ENCODE results near the gene SLA2. TPM values are rescaled to one million over a fixed set of nuclear protein-coding genes. Genes with fewer than 3 reads are reported as not detected.
"Not testable (repeated sequence)": the region's sequence is repeated elsewhere in the genome, so short reads cannot be mapped to it uniquely, and the experiment has no call there.

Gene SLA2
- total RNA-seq, 2 donors from 2014 or later: 0.37 to 0.39 TPM

DNA sequence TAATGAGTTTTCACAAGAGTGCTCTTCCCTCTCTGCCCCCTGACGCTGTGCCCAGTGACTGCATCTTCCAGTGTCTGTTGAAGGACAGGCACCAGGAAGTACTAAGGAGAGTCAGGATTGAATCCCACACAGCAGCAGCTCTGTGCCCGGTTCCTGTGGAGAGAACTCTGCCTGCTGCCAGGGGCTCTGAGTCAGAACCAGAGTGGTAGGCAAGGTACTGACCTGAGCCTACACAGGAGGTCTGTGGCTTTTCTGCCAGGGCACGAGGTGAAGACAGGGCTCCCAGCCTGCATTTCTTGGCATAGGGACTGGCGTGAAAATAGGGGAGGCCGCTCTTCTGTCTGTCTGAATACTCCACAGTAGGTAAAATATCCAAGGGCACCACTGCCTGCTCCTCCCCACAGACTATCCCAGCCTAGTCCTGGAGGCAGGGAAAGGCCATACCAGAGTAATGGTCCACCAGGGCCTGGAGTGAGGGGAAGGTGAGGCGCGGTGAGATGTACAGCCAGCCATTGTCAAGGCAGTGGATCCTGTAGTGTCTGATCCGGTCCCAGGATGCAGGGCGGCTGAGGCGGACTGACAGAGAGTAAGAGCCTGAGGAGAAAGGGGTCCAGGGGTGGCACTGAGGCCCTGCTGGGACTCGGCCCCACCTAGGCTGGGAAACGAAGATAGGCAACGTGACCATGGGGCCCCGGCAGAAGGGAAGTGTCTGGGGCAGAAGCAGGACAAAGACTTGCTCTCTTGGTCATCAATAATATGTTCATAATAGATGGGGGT lies 31.0 kb downstream of the SLA2 start:
- H3K36me3 ChIP-seq: peaks cover 50% of the 10 kb centered on the region
- TF ChIP-seq, protein P1, sequence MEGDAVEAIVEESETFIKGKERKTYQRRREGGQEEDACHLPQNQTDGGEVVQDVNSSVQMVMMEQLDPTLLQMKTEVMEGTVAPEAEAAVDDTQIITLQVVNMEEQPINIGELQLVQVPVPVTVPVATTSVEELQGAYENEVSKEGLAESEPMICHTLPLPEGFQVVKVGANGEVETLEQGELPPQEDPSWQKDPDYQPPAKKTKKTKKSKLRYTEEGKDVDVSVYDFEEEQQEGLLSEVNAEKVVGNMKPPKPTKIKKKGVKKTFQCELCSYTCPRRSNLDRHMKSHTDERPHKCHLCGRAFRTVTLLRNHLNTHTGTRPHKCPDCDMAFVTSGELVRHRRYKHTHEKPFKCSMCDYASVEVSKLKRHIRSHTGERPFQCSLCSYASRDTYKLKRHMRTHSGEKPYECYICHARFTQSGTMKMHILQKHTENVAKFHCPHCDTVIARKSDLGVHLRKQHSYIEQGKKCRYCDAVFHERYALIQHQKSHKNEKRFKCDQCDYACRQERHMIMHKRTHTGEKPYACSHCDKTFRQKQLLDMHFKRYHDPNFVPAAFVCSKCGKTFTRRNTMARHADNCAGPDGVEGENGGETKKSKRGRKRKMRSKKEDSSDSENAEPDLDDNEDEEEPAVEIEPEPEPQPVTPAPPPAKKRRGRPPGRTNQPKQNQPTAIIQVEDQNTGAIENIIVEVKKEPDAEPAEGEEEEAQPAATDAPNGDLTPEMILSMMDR (IDR thresholded peaks at IDR 0.05): no peak
- H3K27ac ChIP-seq: no peak overlapping the region
- H3K4me3 ChIP-seq: no peak overlapping the region
- H3K9me3 ChIP-seq: no peaks in the 10 kb centered on the region
- DNase-seq (ENCODE audit: low spot score): no peak
- H3K4me1 ChIP-seq: no peaks in the 10 kb centered on the region
- H3K27me3 ChIP-seq: no peaks in the 10 kb centered on the region

DNA sequence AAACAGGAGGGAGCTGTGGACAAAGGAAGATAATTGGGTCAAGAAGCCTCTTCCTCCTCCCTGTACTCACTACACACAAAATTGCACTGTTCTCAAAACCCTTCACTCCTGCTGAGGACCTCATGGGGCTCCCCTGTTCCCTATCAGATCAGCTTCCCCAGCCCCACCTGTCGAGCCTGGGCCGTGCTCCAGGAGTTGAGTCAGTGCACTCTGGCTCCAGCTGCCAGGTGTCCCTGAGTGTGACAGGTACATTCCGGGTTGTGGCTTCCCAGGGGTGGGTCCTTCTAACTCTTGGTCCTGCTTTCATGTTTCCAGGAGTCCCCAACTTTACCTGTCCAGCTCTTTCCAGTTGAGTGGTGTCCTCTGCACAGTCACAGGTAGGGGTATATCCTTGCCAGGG lies 32.0 kb downstream of the SLA2 start:
- Histone ChIP-seq H3K27me3 (no peaks in the 10 kb centered on the region), H3K4me3 (no peak overlapping the region), H3K27ac (no peak overlapping the region), H3K4me1 (no peaks in the 10 kb centered on the region), H3K9me3 (no peaks in the 10 kb centered on the region), H3K36me3 (peaks cover 58% of the 10 kb centered on the region)
- DNase-seq (ENCODE audit: low spot score): no peak
- TF ChIP-seq, protein P1 (IDR thresholded peaks at IDR 0.05): no peak

DNA sequence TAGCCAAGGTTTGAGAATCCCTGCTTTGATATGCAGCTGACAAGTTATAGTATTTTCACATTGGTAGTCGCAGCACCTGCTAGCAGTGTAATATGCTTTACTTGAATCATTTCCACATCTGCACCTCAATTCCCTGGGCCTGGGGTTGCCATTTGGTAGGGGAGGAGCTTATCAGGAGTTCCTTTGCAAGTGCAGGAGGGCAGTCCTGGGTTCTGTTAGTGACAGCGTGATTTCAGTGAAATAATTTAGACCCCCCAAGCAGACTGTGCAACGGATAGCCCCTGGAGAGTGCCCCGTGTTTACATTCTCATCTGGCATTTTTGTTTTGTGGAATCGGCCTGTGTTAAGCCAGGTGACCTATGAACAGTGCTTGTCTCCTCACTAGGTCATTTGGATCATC lies 34.4 kb downstream of the SLA2 start:
- Histone ChIP-seq H3K36me3 (peaks cover 70% of the 10 kb centered on the region), H3K9me3 (no peaks in the 10 kb centered on the region), H3K4me1 (peaks cover 0 to 14% of the 10 kb centered on the region in 2 donors), H3K27me3 (no peaks in the 10 kb centered on the region), H3K27ac (no peak overlapping the region), H3K4me3 (no peak overlapping the region)
- no peak for DNase-seq (ENCODE audit: low spot score)
- TF ChIP-seq, protein P1 (IDR thresholded peaks at IDR 0.05): no peak

DNA sequence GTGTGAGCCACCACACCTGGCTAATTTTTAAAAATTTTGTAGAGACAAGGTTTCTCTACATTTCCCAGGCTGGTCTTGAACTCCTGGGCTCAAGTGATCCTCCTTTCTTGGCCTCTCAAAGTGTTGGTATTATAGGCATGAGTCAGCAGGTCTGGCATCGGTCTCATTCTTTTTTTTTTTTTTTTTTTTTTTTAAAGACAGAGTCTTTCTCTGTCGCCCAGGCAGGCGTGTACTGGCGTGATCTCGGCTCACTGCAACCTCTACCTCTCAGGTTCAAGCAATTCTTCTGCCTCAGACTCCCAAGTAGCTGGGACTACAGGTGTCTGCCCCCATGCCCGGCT lies 37.6 kb downstream of the SLA2 start:
- peaks cover 54% of the 10 kb centered on the region for H3K36me3 ChIP-seq
- not testable (repeated sequence) for H3K27ac ChIP-seq, H3K4me3 ChIP-seq

DNA sequence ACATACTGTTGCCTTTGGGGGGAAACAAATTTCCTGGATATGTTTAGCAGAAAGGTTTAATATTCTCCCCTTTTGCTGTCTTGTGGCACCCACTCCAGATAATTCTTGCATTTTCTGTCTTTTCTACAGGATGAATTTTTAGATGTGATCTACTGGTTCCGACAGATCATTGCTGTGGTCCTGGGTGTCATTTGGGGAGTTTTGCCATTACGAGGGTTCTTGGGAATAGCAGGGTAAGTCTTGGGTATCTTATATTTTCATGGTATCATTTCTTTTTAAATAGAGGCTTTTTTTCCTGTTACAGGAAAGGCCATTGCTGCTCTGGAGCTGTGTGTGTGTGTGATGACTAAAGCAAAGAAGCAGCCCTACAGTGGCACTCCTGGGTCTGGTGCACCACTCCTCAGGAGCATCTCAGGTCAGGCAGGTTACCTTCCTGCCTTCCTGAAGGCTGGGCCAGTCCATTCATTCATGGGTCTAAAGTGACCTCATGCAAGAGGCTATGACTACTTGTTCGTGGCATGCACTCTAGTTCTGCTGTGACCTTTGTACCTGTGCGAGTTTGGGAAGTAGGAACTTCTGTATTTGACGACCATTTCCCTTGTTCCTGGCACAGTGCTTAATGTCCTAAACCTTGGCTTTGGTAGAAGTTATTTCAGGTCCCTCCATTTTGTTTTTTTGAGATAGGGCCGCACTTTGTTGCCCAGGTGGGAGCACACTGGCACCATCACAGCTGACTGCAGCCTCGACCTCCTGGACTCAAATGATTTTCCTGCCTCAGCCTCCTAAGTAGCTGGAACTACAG lies 38.2 kb downstream of the SLA2 start:
- Histone ChIP-seq H3K36me3 (peaks cover 48% of the 10 kb centered on the region), H3K27me3 (no peaks in the 10 kb centered on the region), H3K4me3 (no peak overlapping the region), H3K4me1 (peaks cover 0 to 25% of the 10 kb centered on the region in 2 donors), H3K9me3 (no peaks in the 10 kb centered on the region), H3K27ac (no peak overlapping the region)
- no peak for DNase-seq (ENCODE audit: low spot score)
- TF ChIP-seq, protein P1 (IDR thresholded peaks at IDR 0.05): no peak

More for the DNA sequence above, 37.6 kb downstream of the SLA2 start:
- not testable (repeated sequence) for H3K27me3 ChIP-seq; DNase-seq (ENCODE audit: low spot score); H3K9me3 ChIP-seq
- peaks cover 0 to 25% of the 10 kb centered on the region in 2 donors for H3K4me1 ChIP-seq
